Midbrain (tissue), 1 donor: ENCODE data around the gene SECTM1.

Experiments used
- DNase-seq: peaks from one replicate; lab custom pipeline; 2025; lab: John Stamatoyannopoulos, UW

SECTM1 gene

DNA sequence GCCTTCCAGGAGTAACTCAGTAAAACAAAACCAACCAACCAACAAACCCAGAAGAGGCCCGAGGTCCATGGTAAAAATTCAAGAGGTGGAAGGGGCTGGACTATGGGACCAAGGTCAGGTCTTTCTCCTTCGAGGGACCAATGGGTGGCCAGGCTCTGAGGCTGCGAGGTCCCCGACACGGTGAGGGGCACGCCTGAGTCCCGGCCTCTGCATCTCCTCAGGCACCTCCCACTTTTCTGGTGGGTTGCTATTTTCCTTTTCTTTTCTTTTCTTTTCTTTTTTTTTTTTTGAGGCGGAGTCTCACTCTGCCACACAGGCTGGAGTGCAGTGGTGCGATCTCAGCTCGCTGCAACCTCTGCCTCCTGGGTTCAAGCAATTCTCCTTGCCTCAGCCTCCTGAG, 34.1 kb downstream of the SECTM1 start:
- DNase-seq, result no peak

DNA sequence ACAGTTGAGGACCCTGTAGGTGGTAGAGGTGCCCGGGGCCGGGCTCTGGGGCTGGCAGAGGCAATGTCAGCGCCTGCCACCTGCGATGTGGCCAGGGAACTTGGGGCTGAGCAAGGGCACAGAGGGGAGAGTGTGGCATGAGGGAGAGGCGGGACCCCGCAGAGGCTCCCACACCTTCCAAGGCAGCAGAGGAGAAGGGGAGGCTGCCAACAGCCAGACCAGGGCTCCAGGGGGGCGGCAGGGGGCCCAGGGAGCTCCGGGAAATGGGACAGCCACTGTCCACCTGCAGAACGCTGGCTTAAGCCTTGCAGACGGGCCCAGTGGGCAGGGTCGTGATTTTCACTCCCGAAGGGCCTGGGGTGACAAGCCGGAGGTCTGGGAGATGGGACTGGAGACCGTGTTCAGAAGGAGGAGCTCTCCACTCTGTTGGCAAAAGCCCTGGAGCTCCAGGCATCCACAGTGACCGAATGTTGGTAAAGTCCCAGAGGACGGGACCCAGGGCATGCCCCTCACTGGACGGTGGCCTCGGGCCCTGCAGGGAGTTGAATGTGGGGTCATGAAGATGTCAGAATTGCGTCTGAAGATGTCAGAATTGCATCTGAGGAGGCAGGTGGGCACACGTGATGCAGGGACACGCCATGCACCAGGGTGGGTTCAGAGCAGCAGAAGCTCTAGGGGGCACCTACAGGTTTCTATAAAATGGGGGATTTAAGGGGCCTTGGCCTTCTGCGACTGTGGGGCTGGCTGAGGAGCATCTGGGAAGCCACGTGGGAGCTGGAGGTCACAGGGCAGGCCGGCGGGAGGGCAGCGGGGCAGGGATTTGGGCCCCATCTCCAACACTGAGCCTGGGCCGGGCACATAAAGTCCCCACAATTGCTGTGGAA, 34.8 kb downstream of the SECTM1 start:
- DNase-seq, result no peak

DNA sequence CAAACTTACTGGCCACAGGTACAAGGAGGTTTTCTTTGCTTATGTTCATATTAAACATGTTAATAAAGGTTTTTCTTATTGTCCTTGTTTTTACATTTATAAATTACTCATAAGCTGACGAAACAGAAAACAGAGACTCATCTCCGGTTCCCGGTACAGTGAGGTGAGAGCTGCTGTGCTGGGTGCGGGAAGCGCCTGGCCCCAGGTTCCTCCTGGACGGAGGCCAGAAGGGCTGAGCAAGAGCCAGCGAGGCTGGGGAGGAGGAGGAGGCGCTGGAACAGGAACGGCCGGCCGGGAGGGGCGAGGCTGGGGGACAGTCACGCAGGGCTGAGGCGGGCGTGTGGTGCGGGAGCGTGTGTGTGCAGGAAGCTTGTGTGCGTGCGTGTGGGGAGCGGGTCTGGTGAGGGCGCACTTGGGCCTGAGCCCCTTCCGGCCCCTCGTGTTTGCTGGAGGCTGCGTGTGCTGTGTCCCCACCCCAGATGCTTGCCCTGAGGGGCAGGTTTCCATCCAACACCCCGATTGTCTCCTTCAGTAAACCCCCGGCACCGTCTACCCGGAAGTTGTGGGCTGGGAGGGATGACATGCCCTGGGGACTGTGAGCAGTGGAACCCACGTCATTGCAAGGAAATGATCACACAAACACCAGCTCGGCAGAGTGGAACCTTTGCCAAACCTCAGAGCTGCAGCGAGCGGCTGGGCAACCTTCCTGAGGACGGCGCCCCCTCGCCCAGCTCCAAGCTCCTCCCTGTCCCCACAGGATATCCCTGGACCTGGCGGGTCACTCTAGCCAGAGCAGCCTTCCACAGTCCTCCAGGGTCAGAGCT, 35.6 kb downstream of the SECTM1 start:
- DNase-seq, result peak; percentile 36

DNA sequence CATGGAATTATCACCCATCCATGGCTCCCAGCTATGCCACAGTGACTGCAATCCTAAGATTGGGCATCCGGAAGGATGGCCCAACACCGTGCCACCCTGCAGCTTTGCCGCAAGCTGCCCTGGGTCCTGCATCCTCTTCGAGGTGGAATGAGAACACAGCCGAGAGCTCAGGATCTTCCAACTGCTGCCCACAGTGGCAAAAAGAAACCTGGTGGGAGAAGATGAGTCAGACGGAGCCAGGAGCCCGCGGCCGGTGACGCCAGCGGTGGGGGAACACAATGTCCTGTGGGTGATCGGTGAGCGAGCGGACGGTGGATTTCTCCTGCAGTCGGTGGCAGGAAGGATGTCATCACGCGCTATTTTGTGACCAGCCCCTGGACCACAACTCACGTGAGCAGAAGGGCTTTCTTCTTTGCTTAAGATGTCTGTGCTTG, 36.3 kb downstream of the SECTM1 start:
- no peak for DNase-seq

DNA sequence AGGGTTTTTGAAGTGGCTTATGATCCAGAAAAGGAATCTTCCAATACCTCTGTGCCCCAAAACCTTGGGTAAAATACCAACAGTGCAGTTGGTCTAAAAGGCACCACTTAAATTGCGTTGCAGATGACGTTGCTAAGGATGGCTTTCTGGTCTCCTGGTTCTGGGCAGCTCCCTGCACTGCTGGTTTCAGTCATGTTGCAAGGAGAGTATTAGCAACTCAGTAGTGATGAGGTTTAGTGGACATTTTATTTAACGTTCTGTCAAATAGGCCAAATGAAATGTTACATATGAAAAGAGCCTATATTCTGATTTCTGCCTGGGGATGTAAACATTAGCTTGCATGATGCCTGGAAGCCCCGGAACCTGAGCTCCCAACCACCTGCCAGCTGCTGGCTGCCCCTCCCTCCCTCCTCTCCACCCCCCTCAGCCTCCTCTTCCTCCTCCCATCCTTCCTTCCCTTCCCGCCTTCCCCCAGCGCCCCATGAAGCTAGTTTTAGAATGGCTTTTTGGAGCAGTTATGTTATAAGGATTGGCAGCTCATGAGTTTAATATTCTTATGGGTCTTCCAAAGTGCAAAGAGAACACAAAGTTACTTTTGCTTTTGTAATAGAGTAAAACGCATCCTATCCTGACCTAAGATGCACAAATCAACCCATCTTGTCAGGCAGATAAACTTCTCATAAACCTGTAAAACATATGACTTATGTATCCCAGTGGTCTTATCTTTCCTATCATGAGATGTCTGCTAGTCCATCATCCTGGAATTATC, 36.9 kb downstream of the SECTM1 start:
- DNase-seq, result no peak

DNA sequence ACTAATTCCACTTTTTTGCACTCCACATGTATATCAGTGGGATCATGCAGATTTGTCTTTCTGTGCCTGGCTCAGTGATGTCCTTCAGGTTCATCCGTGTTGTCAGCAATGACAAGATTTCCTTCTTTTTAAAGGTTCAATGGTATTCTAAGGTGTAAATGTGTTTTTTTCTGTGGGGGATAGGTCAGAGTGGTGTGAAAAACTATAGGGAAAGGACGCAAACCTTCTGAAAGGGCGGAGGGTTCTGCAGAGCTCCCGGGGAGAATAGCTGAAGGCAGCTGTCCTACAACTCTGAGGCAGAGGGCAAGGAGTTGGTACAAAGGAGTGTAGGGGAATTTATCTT, 38.1 kb downstream of the SECTM1 start:
- DNase-seq, result no peak

DNA sequence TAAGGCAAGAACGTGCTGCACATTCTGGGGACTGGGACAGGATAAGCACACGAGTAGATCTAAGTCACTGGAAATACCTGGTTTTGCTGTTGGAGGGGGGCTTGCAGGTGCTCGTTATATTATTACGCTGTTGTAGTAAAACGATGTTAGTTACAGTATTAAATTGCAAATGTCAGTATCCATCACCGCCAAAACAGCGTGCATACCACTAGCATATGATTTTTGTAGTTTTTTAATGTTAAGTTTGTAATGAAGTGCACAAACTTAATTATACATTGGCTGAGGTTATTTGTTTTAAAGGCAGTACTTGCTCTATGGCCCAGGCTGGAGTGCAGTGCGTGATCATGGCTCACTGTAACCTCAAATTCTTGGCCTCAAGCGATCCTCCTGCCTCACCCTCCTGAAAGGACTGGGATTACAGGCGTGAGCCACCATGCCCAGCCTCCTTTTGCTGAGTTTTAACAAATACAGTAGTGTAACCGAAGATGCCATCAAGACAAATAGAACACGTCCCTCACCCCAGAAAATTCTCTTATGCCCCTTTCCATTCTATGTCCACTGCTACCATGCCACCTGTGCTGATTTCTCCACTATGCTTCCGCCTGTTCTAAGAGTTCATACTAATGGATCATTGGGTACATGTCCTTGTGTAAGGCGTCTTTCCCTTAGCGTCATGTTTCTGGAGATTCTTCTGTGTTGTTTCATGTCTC, 39.3 kb downstream of the SECTM1 start:
- no peak for DNase-seq

DNA sequence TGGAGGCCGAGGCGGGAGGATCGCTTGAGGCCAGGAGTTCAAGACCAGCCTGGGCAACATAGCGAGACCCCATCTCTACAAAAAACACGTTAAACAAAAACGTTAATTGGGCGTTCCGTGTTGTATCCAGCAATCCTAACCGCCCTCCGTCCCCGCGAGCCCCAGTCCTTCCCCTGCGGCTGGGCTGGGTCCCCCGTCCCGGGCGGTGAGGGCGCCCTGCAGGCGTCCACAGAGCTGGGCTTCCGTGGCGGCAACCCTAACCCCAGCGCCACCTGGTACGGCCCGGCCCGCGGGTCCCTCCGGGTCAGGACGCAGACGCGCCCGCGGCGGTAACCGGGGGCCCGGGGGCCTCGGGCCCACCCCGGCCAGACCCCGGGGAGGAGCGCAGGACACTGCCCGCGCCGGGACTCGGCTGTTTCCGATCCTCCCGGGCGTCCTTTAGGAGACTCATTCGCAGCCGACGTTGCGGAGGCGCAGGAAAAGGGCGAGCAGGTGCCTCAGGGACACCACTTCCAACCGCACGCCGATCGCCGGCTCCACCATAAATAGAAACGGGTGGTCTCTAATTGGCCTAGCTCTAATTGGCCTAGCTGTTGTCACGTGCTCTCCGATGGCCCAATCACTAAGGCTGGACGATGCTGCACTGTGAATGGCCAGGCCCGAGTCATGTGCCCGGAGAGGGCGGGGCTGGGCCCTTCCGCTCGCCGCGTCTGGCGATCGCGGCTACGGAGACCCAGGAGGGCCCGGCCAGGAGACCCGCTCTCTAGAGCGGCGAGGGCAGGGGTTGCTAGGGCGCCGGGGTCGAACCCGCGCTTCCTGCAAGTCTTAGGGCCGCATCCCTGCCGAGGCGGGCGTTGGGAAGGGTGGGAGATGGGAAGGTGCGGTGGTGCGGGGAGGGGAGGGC, 41.1 kb downstream of the SECTM1 start:
- peak; percentile 97 for DNase-seq

DNA sequence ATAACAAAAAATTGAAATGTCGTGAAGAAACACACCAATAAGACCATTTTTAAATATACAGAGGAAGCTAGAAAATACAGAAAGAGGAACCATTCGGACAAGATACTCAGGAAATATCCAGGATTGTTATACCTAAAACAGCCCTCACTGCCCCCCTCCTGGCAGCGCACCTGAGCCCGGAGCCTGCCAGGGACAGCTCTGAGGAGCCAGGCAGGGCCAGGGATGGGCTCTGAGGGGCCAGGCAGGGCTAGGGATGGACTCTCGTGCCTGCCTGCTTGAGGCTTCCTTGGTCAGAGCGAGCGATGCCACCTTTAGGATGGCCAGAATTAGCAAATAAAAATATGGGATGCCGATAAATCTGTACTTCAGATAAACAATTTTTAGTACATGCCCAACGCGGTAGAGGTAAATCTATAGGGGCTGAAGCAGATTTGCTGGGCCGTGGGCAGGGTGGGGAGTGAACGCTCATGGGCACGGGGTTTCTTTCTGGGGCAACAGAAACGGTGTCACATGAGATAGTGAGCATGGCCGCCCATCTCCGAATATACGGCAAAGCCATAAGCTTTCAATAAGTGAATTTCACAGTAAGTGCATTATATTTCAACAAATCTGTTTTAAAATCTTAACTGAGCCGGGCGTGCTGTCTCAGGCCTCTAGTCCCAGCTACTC, 41.9 kb downstream of the SECTM1 start:
- DNase-seq, result no peak

DNA sequence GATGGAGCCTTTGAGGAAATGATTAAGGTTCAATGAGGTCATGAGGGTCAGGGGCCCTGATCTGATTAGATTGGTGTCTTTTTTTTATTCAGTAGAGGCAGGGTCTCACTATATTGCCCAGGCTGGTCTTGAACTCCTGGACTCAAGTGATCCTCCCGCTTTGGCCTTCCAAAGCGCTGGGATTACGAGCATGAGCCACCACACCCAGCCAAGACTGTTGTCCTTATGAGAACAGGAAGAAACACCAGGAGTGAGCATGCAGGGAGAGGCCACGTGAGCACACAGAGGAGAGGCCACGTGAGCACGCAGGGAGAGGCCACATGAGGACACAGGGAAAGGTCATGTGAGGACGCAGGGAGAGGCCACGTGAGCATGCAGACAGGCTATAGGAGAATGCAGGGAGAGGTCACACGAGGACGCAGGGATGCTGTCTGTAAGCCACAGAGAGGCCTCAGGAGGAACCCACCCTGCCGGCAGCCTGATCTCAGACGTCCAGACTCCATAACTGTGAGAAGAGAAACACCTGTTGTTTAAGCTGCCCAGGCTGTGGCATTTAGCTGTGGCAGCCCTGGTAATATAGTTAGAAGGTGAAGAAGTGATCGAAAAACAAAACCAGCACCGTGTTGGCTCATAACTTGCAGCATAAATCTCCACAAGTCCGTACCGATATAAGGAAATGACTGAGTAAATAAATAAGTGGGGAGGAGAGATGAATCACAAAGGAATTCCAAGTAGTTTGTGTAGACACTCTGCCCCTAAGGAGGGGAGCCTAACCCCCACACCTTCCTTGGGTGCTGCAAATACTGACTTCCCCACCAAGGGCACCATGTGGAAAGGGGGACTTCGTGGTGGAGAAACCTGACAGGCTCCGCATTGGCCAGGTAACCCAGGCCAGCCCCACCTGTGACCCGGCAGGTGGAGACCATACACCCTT, 45.4 kb downstream of the SECTM1 start:
- no peak for DNase-seq

DNA sequence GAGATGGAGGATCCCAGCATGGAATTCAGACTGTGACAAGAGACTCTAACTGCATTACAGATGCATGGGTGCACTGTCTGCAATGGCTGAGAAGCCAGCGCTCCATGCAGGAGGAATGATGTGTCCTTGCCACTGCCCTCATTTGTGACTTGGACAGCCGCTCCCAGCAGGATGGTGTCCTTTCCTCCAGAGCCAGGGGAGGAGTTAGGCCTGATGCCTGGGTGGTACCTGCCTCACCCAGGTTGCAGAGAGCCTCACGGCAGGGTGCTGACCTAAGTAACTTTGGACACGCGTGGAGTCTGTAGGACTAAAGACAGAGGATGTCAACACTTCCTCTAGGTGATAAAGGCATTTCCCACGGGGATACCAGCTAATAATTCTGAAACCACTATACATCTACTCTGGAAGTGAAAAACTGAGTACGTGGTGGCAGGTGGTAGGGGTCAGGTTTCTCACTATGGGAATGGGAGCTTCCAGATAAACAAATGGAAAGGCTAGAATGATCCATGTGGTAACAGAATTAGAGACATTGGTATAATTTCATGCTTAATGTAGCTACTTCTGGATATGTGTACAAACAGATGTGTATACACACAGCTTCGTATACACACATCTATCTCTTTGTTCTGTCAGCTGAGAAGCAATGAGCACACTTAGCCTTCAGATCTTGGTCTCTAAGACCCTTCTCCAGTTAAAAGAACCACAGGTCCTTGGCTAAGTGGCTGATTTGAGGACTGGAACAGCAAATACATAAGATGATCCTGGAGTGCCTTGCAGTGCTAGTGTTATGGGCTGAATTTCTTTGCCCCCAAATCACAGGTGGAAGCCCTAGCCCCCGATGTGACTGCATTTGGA, 46.3 kb downstream of the SECTM1 start:
- no peak for DNase-seq

DNA sequence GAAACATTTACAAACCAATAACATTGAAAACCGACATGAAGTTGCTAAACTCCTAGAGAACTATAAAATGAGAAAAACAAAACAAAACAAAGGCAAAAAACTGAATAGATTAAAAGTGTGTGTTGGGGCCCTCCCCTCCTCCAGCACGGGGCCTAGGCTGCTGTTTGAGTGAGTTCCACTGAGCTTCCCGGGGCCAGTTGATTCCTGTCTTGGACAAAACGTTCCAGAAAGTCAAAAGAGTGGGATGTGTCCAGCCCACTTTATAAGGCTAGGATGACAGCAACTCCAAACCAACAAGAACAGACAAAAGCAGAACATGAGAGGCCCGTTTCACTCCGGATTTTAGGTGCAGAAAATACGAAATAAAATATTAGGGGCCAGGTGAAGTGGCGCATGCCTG, 48.4 kb downstream of the SECTM1 start:
- no peak for DNase-seq

DNA sequence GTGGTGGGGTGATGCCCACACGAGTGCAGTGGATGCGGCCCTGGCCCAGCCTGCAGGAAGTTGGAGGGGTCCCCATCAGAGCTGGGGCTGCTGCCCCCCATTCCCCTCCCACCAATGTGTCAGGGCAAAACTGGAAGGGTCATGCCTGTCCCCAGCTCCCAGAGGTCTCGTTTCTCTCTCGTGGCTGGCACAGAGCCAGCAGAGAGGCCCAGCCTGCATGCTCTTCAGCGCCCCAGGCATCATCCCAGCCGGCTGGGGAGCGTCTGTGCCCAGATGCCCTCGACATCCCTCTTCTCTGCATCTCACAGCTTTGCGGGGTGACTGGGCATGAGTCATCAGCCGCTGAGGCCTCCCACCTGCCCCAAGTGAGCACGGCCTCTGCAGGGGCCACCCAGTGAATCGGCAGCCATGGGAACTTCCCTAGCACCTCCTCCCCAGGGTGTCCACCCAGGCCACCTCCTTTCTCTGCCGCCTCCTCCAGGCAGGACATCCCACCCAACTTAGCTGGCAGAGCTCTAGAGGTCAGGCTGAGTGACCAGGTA, 50.3 kb downstream of the SECTM1 start:
- DNase-seq, result no peak

DNA sequence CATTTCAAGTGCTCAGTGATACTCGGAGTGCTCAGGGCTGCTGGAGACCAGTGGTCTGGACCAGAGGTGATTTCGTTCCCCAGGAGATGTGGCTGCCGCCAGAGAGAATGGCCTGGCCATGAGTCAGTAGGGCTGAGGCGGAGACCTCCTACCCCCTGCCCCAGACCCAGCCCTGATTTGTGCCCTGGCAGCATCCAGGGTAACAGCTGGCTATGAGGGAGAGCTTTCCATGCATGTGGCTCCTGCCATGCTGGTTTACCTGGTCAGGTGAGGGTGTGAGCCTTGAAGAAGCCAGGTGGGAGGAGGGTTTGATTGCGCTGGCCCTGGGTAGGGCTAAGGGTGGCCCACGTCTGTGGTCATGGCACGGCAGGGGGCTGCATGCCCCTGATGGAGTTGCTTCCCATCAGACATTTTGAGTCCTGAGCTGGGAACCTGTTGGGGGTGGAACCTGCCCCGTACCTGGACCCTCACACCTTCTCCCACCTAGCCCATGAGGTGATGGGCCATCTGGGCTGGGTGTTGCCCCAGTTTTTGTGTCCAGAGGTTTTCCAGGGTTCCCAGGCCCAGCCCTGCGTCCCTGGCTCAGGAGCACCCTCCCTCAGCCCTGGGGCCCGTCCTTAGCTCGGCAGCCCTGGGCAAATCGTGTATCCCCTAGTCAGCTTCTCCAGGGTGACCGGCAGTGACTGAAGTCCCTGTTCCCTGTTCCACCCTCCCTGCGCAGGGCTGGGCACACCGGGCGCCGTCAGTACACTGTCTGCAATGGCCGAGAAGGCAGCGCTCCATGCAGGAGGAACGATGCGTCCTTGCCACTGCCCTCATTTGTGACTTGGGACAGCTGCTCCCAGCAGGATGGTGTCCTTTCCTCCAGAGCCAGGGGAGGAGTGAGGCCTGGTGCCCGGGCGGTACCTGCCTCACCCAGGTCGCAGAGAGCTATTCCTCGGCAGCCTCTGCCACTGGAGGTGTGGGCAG, 51.0 kb downstream of the SECTM1 start:
- no peak for DNase-seq

DNA sequence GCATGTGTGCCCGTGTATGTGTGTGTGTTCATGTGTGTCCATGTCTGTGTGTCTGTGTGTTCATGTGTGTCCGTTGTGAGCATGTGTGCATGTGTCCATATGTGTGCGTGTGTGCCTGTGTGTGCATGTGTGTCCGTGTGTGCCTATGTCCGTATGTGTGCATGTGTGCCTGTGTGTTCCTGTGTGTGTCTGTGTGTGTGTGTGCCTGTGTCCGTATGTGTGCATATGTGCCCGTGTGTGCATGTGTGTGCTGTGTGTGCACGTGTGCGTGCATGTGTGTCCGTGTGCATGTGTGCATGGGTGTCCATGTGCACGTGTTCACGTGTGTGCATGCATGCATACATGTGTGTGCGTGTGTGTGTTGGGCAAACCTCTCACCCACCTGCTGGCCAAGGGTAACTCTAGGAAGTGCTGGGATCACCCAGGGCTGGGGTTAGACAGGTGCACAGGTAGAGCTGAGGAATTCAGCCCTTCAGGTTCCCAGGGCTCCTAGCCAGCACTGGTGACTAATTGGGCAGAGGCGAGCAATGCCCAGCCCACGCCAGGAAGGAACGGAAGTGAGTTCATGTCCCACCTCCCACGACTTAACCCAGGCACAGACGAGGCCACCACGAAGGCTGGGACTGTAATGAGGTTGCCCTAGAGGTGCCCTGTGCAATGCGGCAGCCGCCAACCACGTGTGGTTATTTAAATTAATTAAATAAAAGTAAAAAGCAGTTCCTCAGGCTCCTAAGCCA, 51.9 kb downstream of the SECTM1 start:
- no peak for DNase-seq

DNA sequence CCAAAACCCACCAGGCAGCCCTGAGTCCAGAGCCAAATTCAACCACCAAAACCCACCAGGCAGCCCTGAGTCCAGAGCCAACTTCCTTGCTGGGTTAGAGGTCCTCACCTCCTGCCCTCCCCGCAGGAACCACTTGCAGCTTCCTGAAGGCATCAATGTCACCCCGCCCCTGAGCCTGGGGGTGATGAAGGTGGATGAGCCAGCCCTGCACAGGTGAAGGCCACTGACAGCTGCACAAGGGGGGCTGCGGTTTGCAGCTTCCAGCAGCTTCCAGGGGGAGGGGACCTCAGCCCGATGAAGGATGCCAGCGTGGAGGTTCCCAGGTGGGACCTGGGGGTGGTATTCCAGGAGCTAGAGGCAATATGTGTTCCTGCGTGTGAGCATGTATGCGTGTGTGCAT, 52.5 kb downstream of the SECTM1 start:
- no peak for DNase-seq
